ENCODE data around the gene CATSPERE. TPM values are rescaled to one million over a fixed set of nuclear protein-coding genes. Genes with fewer than 3 reads are reported as not detected.
"Not testable (repeated sequence)": the region's sequence is repeated elsewhere in the genome, so short reads cannot be mapped to it uniquely, and the experiment has no call there.

CATSPERE gene
- total RNA-seq, 1 donor from 2014 or later: 0.08 TPM

GRCh38 chr1:244451951-244452795 is 8.9 kb upstream of the CATSPERE start:
- peaks cover 33% of the 10 kb centered on the region for H3K36me3 Mint-ChIP-seq (ENCODE audit: low read depth)
- peak overlapping the region; percentile 96 for H3K27ac Mint-ChIP-seq
- intact Hi-C loops (cut with micrococcal nuclease): loop anchor here (1.0 to 5.0 kb wide), 14 partner anchors 9 to 1350 kb away; partner anchors contain the start of genes AKT3, CATSPERE, CEP170 and HNRNPU
- peaks cover 9% of the 10 kb centered on the region for H3K9me3 Mint-ChIP-seq
- H3K4me1 Mint-ChIP-seq (ENCODE audit: low read depth): peaks cover 41% of the 10 kb centered on the region
- DNase-seq (ENCODE audit: low spot score): peak; percentile 98
- H3K4me3 Mint-ChIP-seq: peak overlapping the region; percentile 95
- no peaks in the 10 kb centered on the region for H3K27me3 Mint-ChIP-seq (ENCODE audit: insufficient read depth)

DNA sequence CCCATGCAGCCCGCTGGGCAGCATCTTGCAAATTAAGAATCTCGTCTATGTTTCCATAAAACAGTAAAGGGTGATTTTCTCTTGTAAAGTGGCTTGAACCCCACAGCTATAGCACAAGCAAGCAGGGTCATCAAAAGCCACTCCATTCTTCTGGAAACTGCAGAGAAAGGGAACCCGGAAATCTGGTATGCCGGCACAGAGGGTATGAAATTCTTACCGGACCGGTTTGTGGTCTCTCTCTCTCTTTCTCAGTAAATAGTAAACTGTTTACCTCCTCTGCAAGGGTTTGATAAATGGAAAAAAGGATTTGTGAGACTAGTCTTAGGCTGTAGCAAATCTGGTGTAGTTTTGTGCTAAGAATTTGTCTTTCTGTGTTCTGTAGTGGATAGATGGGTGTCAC is 6.7 kb upstream of the CATSPERE start:
- H3K27me3 Mint-ChIP-seq (ENCODE audit: insufficient read depth): no peaks in the 10 kb centered on the region
- intact Hi-C loops (cut with micrococcal nuclease): loop anchor here (5.0 kb wide), 3 partner anchors 588 to 1352 kb away; no protein-coding TSS in a partner anchor
- DNase-seq (ENCODE audit: low spot score): no peak
- H3K4me1 Mint-ChIP-seq (ENCODE audit: low read depth): peaks cover 21% of the 10 kb centered on the region
- H3K36me3 Mint-ChIP-seq (ENCODE audit: low read depth): peaks cover 19% of the 10 kb centered on the region
- H3K4me3 Mint-ChIP-seq: no peak overlapping the region
- peaks cover 9% of the 10 kb centered on the region for H3K9me3 Mint-ChIP-seq
- H3K27ac Mint-ChIP-seq: no peak overlapping the region

GRCh38 chr1:244456586-244456985 is 4.5 kb upstream of the CATSPERE start:
- H3K9me3 Mint-ChIP-seq: peaks cover 18% of the 10 kb centered on the region
- intact Hi-C loops (cut with micrococcal nuclease): no loop called here
- peaks cover 22% of the 10 kb centered on the region for H3K4me1 Mint-ChIP-seq (ENCODE audit: low read depth)
- H3K27me3 Mint-ChIP-seq (ENCODE audit: insufficient read depth): no peaks in the 10 kb centered on the region
- peaks cover 13% of the 10 kb centered on the region for H3K36me3 Mint-ChIP-seq (ENCODE audit: low read depth)
- no peak overlapping the region for H3K27ac Mint-ChIP-seq
- no peak overlapping the region for H3K4me3 Mint-ChIP-seq
- no peak for DNase-seq (ENCODE audit: low spot score)

DNA sequence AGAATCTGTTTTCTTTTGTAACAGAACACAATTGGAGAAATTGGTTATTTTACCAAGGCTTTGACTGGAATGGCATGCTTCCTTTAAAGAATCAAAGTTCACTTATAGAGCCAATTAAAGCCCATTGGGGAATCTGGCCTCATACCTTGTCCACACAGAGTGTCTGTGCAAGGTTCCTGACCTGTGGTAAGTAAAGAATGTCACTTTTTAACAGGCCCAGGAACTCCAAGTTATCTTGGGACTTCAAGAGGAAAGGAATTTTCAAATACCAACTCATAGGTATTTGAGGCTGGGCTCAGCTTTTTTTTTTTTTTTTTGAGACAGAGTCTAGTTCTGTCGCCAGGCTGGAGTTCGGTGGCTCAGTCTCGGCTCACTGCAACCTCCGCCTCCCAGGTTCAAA is 2.3 kb upstream of the CATSPERE start:
- Mint-ChIP-seq H3K27me3 (ENCODE audit: insufficient read depth) (no peaks in the 10 kb centered on the region), H3K9me3 (peaks cover 9% of the 10 kb centered on the region), H3K4me3 (no peak overlapping the region), H3K36me3 (ENCODE audit: low read depth) (peaks cover 11% of the 10 kb centered on the region), H3K4me1 (ENCODE audit: low read depth) (peaks cover 21% of the 10 kb centered on the region), H3K27ac (no peak overlapping the region)
- DNase-seq (ENCODE audit: low spot score): no peak
- intact Hi-C loops (cut with micrococcal nuclease): no loop called here

DNA sequence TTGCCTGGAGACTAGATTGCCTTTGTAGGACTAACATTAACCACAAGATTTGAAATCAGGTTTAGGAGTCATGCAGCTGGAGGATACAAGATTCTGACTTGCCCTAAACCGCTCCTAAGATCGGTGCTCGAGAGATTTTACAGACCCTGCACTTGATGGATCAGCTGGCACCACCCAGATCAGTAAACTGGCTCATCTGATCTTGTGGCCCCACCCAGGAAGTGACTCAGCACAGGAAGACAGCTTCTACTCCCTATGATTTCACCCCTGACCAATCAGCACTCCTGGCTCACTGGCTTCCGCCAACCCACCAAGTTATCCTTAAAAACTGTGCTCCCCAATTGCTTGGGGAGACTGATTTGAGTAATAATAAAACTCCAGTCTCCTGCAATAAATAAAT is 876 bp upstream of the CATSPERE start:
- intact Hi-C loops (cut with micrococcal nuclease): no loop called here
- peaks cover 9% of the 10 kb centered on the region for H3K9me3 Mint-ChIP-seq

GRCh38 chr1:244466724-244467123 is 5.7 kb downstream of the CATSPERE start:
- no peak for DNase-seq (ENCODE audit: low spot score)
- intact Hi-C loops (cut with micrococcal nuclease): no loop called here
- H3K27ac Mint-ChIP-seq: no peak overlapping the region
- no peak overlapping the region for H3K4me3 Mint-ChIP-seq
- no peaks in the 10 kb centered on the region for H3K9me3 Mint-ChIP-seq
- peaks cover 3% of the 10 kb centered on the region for H3K4me1 Mint-ChIP-seq (ENCODE audit: low read depth)
- H3K36me3 Mint-ChIP-seq (ENCODE audit: low read depth): no peaks in the 10 kb centered on the region
- H3K27me3 Mint-ChIP-seq (ENCODE audit: insufficient read depth): peaks cover 4% of the 10 kb centered on the region

More for the DNA sequence above, 876 bp upstream of the CATSPERE start:
- Mint-ChIP-seq H3K4me1 (ENCODE audit: low read depth) (peaks cover 21% of the 10 kb centered on the region), H3K36me3 (ENCODE audit: low read depth) (peaks cover 11% of the 10 kb centered on the region), H3K27ac (peak overlapping the region; percentile 48), H3K27me3 (ENCODE audit: insufficient read depth) (no peaks in the 10 kb centered on the region), H3K4me3 (peak overlapping the region; percentile 63)
- DNase-seq (ENCODE audit: low spot score): no peak

DNA sequence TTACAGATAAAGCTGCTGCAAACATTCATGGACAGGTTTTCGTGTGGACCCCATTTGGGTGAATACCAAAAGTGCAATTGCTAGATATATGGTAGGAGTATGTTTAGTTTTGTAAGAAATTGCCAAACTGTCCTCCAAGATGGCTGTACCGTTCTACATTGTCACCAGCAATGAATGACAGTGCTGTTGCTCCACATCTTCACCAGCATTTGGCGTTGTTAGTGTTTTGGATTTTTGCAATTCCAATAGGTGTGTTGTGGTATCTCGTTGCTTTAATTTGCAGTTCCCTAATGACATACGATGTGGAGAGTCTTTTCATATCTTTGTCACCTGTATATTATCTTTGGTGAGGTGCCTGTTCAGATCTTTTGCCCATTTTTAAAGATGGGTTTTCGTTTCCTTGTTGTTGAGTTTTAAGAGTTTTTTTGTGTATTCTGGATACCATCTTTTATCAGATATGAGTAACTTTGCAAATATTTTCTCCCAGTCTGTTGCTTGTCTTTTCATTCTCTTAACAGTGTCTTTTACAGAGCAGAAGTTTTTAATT is 12.1 kb downstream of the CATSPERE start:
- Mint-ChIP-seq H3K9me3 (no peaks in the 10 kb centered on the region), H3K36me3 (ENCODE audit: low read depth) (no peaks in the 10 kb centered on the region), H3K4me1 (ENCODE audit: low read depth) (no peaks in the 10 kb centered on the region), H3K27me3 (ENCODE audit: insufficient read depth) (peaks cover 14% of the 10 kb centered on the region), H3K27ac (no peak overlapping the region), H3K4me3 (no peak overlapping the region)
- no peak for DNase-seq (ENCODE audit: low spot score)
- intact Hi-C loops (cut with micrococcal nuclease): no loop called here

DNA sequence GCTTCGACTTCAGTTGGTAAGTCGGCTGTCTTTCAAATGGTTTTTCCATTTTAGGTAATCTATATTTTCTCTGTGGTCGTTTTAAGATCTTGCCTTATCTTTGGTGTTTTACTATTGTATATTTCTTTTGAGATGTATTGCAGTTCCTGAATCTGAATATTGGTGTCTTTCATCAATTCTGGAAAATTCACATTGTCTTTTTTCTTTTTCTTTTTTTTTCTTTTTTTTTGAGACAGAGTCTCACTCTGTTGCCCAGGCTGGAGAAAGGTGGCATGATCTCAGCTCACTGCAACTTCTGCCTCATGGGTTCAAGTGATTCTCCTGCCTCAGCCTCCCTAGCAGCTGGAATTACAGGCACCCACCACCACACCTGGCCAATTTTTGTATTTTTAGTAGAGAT is 23.9 kb downstream of the CATSPERE start:
- intact Hi-C loops (cut with micrococcal nuclease); H3K4me3 Mint-ChIP-seq; H3K36me3 Mint-ChIP-seq (ENCODE audit: low read depth); H3K27ac Mint-ChIP-seq; DNase-seq (ENCODE audit: low spot score); H3K27me3 Mint-ChIP-seq (ENCODE audit: insufficient read depth); H3K4me1 Mint-ChIP-seq (ENCODE audit: low read depth); H3K9me3 Mint-ChIP-seq: not testable (repeated sequence)

- DNase-seq (ENCODE audit: low spot score): no peak
- Mint-ChIP-seq H3K36me3 (ENCODE audit: low read depth) (no peaks in the 10 kb centered on the region), H3K4me3 (no peak overlapping the region), H3K9me3 (no peaks in the 10 kb centered on the region), H3K27me3 (ENCODE audit: insufficient read depth) (peaks cover 2% of the 10 kb centered on the region), H3K4me1 (ENCODE audit: low read depth) (no peaks in the 10 kb centered on the region), H3K27ac (no peak overlapping the region)
- intact Hi-C loops (cut with micrococcal nuclease): no loop called here
Measured at GRCh38 chr1:244494653-244495052, 33.6 kb downstream of the CATSPERE start.

GRCh38 chr1:244496186-244496585 is 35.1 kb downstream of the CATSPERE start:
- no peak for DNase-seq (ENCODE audit: low spot score)
- Mint-ChIP-seq H3K4me1 (ENCODE audit: low read depth) (no peaks in the 10 kb centered on the region), H3K4me3 (no peak overlapping the region), H3K36me3 (ENCODE audit: low read depth) (no peaks in the 10 kb centered on the region), H3K9me3 (peaks cover 10% of the 10 kb centered on the region), H3K27me3 (ENCODE audit: insufficient read depth) (peaks cover 2% of the 10 kb centered on the region), H3K27ac (no peak overlapping the region)
- intact Hi-C loops (cut with micrococcal nuclease): no loop called here

DNA sequence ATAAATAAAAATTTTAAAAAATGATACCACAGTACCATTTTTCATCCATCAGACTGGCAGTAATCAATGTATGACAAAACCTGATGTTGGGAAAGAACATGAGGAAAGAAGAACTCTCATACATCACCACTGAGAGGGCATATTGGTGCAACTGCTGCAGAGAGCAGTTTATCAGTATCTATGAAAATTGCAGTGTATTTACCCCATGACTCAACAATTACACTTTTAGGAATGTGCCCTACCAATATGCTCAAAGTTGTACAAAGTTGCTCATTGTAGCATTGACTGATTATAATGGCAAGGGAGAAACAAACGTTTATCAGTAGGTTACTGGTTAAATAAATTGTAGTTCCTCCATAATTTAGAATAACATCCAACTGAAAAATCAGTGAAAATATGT is 36.7 kb downstream of the CATSPERE start:
- peaks cover 15% of the 10 kb centered on the region for H3K9me3 Mint-ChIP-seq

GRCh38 chr1:244499484-244499883 is 38.4 kb downstream of the CATSPERE start:
- H3K36me3 Mint-ChIP-seq (ENCODE audit: low read depth); H3K4me1 Mint-ChIP-seq (ENCODE audit: low read depth); intact Hi-C loops (cut with micrococcal nuclease); DNase-seq (ENCODE audit: low spot score); H3K4me3 Mint-ChIP-seq; H3K27ac Mint-ChIP-seq; H3K27me3 Mint-ChIP-seq (ENCODE audit: insufficient read depth): not testable (repeated sequence)
- peaks cover 15% of the 10 kb centered on the region for H3K9me3 Mint-ChIP-seq

More for the DNA sequence above, 36.7 kb downstream of the CATSPERE start:
- Mint-ChIP-seq H3K4me1 (ENCODE audit: low read depth) (no peaks in the 10 kb centered on the region), H3K4me3 (no peak overlapping the region), H3K27ac (no peak overlapping the region), H3K27me3 (ENCODE audit: insufficient read depth) (peaks cover 2% of the 10 kb centered on the region), H3K36me3 (ENCODE audit: low read depth) (no peaks in the 10 kb centered on the region)
- intact Hi-C loops (cut with micrococcal nuclease): no loop called here
- no peak for DNase-seq (ENCODE audit: low spot score)

GRCh38 chr1:244500515-244500914 is 39.4 kb downstream of the CATSPERE start:
- H3K4me1 Mint-ChIP-seq (ENCODE audit: low read depth); intact Hi-C loops (cut with micrococcal nuclease); H3K27me3 Mint-ChIP-seq (ENCODE audit: insufficient read depth); H3K4me3 Mint-ChIP-seq; H3K27ac Mint-ChIP-seq; H3K36me3 Mint-ChIP-seq (ENCODE audit: low read depth); DNase-seq (ENCODE audit: low spot score): not testable (repeated sequence)
- H3K9me3 Mint-ChIP-seq: peaks cover 15% of the 10 kb centered on the region

All from activated T-helper 1 cell treated with anti-CD3 and anti-CD28 coated beads, Interleukin-12 subunit alpha, Interleukin-12 subunit beta, Interleukin-2, Interleukin-4 antibody, amounts not matched to agents 30 ng/mL and 10 ng/mL and 1 ng/mL, durations not matched to agents 14 hours and 24 hours and 36 hours (primary cell).